HG03280 (cell line): ENCODE measurements around the gene DPP4.
"Not testable (repeated sequence)": the region's sequence is repeated elsewhere in the genome, so short reads cannot be mapped to it uniquely, and the experiment has no call there.

Experiments used
- ATAC-seq: cut with Tn5 transposase; IDR thresholded peaks from one replicate; pipeline ENCODE4 v1.9.1; 2021; ENCODE audit warnings: mild to moderate bottlenecking, moderate library complexity; ENCODE audit not compliant: unreplicated experiment

Gene DPP4

GRCh38 chr2:161992531-161992930 is 81.5 kb downstream of the DPP4 start:
- no peak for ATAC-seq

DNA sequence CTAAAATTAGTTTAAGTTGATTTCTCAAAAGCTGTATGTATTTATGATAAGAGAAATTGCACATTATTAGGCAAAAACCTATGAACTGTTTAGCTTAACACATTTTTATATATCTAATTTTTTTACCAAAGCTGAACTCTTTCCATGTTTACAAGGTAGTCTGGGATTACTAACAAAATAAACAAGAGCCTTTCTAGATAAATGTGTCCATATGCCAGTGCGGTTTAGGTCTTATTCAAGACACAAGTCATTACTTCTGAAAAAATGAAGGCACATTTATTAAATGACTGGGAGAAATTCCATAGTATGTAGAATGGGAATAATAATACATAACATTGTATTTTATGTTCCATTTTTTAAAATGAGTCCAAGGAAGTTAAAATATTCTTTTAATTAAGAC is 82.0 kb downstream of the DPP4 start:
- no peak for ATAC-seq

DNA sequence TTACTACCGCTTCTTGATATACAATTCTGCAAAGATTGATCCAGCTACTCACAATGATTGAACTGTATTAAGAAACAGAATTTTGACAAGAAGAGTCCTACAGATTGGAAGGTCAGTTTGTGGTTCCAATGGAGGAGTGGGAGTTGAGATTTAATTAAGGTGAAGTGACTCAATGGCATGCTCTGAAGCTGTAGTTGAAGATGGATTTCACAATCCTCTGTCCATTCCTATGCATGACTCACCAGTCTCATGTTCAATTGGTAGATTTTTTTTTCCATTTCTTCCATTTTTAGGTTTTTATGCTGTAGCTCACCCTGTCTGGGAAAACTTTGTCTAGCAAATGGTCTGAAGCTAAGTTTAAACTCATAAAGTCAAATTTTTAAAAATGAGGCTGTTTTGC is 83.3 kb downstream of the DPP4 start:
- no peak for ATAC-seq

DNA sequence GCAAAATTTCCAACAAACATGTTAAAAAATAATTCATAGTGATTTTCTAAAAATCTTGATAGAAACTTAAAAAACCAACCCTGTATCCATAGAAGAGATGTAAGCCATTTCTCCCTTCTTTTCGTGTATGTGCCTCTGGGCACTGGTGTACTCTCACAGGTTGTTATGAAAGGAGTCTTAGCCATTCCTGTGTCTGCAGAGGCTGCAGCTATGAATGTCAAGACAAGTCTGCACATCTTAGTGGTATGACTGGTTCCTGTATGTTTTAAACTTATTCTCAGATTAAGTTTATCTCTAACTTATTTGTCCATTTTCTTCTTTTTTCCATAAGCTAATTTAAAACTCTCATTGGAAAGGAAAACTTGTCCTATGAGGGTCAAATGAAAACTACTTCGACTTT is 84.0 kb downstream of the DPP4 start:
- no peak for ATAC-seq

DNA sequence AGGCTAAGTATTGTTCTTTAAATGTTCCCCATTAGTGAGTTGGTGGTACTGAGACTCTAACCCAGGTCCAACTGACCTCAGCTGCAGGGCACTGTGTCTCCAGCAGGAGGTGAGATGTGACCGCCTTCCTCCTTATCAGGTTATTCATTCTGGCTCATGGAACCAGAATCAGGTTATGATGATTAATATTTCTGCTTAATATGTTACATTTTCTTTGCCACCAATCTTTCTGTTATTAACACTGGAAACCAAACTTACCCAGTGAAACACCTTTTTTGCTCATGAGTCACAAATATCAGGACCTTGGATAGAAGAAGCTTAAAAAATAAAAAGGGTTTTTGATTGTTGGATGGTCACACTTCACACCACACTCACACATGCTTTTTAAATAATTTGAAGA is 85.4 kb downstream of the DPP4 start:
- no peak for ATAC-seq

GRCh38 chr2:161987311-161987710 is 86.7 kb downstream of the DPP4 start:
- no peak for ATAC-seq

- no peak for ATAC-seq
Observed at GRCh38 chr2:161983866-161984265, 90.1 kb downstream of the DPP4 start.

GRCh38 chr2:161983331-161983651 is 90.7 kb downstream of the DPP4 start:
- ATAC-seq: no peak

DNA sequence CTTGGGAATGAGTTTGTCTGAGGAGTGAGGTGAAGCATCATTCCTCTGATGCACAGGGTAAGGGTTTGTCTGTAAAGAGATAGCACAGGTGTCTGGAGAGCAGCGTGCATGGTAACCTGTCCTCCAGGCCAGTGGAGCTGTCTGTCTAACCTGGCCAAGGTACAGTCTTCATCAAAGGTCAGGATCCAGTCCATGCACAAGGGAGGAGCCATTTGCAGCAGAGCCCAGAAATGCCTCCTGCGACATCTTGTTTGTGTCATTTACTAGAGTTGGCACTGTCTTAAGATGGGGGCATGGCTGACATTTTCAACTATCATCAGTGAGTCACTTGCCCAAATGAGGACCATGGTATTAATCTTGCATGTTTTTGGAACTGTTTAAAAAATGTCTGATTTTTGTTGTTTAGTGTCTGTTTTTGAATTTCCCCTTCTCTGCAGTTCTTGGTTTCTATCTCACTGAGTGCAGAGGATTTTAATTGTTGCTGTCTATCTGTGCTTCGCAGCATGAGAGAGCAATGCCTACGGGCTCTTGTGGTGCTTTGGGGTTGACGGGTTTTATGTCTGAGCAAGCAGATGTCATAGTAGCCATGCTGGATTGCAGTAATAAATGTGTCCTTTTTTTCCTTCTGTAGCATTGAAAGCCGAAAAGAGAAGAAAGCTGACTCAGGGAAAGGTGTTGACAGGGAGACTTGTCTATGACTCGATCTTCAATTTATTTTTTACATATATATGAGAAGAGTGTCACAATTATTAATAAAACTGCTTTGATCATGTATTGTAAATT is 91.3 kb downstream of the DPP4 start:
- ATAC-seq: no peak

DNA sequence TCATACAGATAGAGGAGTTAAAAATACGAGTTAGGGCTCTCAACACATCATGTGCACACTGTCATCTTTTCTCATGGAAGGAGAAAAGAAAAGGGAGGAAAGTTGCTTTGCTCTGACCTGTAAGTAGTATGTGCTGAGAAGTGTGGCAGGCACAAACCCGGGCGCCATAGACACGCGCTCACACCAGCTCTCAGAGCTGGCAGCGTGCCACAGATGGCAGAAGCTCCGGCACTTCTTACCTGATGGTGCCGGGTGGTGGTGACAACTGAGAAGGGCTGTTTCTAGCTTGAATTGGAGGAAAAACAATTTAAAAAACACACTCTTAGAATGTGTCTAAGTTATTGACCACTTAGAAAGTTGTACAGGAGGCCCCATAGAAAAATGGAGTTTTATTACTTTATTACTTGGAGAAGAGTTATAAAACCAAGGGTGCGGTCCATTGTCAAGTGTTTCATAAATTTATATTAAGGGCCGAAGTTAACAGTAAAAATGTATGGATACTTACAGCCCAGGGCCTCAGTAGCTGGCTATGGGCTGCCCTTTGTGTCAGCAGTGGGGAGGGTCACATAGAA is 92.2 kb downstream of the DPP4 start:
- no peak for ATAC-seq

DNA sequence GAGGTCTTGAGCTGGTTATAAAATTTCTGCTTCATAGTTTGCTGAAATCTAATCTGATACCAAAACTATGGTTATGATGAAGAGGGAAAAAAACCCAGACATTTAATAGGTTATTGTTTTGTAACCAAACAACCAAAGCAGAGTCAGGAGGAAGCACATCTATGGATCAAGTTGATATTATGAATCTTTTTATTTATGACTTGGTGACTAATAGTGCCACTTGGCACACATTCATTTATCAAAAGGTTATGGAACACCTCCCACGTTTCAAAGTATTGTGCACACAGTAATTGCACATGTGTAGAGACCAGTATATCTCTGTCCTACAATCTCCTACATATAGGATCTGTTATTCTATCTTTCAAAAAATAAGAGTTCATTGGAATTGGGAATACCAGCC is 93.0 kb downstream of the DPP4 start:
- ATAC-seq: no peak

GRCh38 chr2:161979490-161979889 is 94.5 kb downstream of the DPP4 start:
- no peak for ATAC-seq

DNA sequence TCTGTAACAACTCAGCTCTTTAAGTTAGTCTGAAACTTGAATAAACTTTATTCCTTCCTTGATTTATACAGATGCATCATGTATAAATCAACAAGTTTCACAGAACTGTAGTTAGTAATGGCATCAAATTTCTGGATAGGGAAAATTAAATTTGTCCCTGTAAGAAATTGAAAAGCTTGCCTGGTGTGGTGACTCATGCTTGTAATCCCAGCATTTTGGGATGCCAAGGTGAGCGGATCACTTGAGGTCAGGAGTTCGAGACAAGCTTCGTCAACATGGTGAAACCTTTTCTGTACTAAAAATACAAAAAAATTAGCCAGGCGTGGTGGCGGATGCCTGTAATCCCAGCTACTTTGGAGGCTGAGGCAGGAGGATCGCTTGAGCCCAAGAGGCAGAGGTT is 96.1 kb downstream of the DPP4 start:
- not testable (repeated sequence) for ATAC-seq

DNA sequence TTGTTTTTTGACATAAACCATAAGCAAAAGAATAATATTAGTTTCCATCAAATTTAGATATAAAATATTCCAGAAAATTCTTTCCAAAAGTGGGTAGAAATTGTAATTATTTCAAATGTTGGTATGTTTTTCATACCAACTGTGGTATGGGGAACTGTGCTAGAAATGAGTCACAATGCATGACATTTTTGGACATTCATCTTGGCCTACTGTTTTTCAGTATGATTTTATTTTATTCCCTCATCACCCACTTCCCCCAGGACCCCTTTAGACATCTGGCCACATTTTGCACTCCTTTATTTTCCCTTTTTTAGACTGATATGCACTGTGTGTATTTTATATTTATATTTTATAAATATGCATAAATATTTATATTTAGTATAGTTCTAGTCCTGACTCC is 97.1 kb downstream of the DPP4 start:
- no peak for ATAC-seq

- ATAC-seq: no peak
Observed at GRCh38 chr2:161976295-161976694, 97.7 kb downstream of the DPP4 start.

- ATAC-seq: no peak
Observed at GRCh38 chr2:161975813-161976160, 98.2 kb downstream of the DPP4 start.

DNA sequence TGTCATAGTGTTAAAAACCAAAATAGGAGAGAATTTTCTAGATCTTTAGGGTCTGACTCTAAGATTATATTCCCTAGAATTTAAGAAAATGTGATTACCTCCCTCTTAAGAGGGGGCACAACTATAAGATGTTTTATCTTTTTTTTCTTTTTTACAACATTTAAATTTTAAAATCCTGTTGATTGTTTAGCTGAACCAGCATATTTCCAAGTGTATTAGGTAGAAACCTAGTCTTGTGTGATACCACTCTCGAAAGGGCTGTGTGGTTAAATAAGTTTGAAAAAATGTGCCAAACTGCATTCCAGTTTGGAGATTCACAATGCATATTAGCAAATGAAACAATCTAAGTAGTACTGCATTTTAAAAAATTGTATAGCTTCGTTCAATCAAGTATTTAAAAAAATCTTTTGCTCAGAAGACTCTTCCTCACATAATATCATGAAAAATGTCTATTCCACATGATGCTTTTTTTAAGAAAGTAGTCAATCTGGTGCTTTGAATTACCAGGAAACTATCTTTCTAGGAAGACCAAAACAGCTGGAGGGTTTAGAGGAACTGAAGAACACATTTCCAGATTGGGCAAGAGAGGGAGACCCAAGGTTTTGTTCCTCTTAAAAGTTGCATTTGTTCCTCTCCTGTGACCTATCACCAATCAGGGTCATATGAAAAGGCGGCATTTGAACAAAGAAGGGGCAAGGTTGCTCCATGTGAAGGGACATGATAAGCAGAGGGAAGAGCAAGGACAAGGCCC is 98.8 kb downstream of the DPP4 start:
- ATAC-seq: no peak

- ATAC-seq: no peak
Observed at GRCh38 chr2:161974461-161974860, 99.6 kb downstream of the DPP4 start.

- no peak for ATAC-seq
Observed at GRCh38 chr2:161972866-161973265, 101.1 kb downstream of the DPP4 start.

DNA sequence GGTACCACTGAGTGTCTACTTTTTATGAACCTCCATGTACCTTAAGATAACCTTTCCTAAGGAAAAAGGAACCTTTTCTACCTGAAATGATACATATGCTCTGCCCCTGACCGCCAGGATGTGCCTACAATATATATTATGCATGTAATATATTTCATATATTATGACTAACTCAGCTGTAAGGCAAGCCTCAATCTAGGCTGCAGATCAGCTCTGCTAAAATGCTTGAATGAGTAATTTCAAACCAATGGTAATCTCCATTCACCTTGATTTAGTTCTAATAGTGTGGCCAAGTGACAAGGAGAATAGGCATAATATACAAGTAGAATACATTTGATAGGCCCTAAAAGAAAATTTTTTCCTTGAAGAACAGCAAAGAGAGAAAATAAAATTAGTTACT is 101.8 kb downstream of the DPP4 start:
- ATAC-seq: no peak

- no peak for ATAC-seq
Observed at GRCh38 chr2:161971551-161971950, 102.5 kb downstream of the DPP4 start.

DNA sequence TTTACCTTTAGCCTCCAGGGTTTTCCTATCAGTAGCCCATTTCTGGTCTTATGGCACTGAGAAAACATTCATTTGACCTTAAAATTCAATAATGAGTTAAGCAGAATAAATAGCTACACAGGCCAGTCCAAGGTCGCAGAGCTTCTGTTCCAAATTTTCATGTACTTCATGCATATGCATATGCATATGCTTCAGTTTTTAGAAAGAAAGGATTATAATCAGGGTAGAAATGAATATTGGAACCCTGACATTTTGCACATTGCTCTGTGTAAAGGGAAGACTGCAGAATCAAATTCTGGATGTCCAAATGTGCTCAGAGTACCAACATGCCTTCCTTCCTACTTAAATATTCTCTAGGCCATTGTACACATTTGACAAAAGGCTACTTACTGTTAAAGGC is 104.9 kb downstream of the DPP4 start:
- ATAC-seq: no peak
